ENCODE data around the gene CCDC88B.

CCDC88B gene

DNA sequence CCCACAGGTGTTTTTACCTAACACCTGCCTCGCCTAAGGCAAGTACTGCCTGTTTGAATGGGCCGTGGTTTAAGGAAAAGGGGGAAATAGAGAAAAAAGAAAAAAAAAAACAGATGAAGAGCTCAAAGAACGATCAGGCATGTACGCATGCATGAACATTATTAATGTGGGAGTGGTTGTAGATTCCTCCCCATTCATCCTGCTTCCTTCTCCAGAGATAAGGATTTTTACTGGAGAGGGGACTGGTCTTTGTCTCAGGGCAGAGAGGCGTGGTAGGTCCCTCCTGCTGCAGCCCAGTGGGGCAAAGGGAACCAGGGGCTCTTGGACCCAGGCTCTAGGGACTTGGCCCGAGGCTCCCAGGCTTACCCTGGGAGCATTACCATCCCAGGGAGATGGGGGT is 42.0 kb downstream of the CCDC88B start:
- Histone ChIP-seq H3K4me3 (replicated peaks; ENCODE audit: low read depth, low read length) (no peak overlapping the region), H3K36me3 (ENCODE audit: control insufficient read depth, insufficient read depth, low read length) (no peaks in the 10 kb centered on the region), H3K27me3 (replicated peaks; ENCODE audit: control insufficient read depth, insufficient read depth, low read length) (no peaks in the 10 kb centered on the region; the same call in 1 of the 2 replicates)
- TF ChIP-seq, protein P1, sequence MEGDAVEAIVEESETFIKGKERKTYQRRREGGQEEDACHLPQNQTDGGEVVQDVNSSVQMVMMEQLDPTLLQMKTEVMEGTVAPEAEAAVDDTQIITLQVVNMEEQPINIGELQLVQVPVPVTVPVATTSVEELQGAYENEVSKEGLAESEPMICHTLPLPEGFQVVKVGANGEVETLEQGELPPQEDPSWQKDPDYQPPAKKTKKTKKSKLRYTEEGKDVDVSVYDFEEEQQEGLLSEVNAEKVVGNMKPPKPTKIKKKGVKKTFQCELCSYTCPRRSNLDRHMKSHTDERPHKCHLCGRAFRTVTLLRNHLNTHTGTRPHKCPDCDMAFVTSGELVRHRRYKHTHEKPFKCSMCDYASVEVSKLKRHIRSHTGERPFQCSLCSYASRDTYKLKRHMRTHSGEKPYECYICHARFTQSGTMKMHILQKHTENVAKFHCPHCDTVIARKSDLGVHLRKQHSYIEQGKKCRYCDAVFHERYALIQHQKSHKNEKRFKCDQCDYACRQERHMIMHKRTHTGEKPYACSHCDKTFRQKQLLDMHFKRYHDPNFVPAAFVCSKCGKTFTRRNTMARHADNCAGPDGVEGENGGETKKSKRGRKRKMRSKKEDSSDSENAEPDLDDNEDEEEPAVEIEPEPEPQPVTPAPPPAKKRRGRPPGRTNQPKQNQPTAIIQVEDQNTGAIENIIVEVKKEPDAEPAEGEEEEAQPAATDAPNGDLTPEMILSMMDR (IDR thresholded peaks at IDR 0.05; ENCODE audit: insufficient read depth, low read length, poor library complexity, severe bottlenecking): no peak
- DNase-seq (ENCODE audit: extremely low read depth, insufficient read length): no peak

GRCh38 chr11:64382586-64382985 is 42.6 kb downstream of the CCDC88B start:
- H3K36me3 ChIP-seq (ENCODE audit: control insufficient read depth, insufficient read depth, low read length): no peaks in the 10 kb centered on the region
- no peak for DNase-seq (ENCODE audit: extremely low read depth, insufficient read length)
- TF ChIP-seq, protein P1 (IDR thresholded peaks at IDR 0.05; ENCODE audit: insufficient read depth, low read length, poor library complexity, severe bottlenecking): no peak
- no peak overlapping the region for H3K4me3 ChIP-seq (replicated peaks; ENCODE audit: low read depth, low read length)
- no peaks in the 10 kb centered on the region; the same call in 1 of the 2 replicates for H3K27me3 ChIP-seq (replicated peaks; ENCODE audit: control insufficient read depth, insufficient read depth, low read length)

- Histone ChIP-seq H3K36me3 (ENCODE audit: control insufficient read depth, insufficient read depth, low read length) (no peaks in the 10 kb centered on the region), H3K27me3 (replicated peaks; ENCODE audit: control insufficient read depth, insufficient read depth, low read length) (no peaks in the 10 kb centered on the region; the same call in 1 of the 2 replicates), H3K4me3 (replicated peaks; ENCODE audit: low read depth, low read length) (no peak overlapping the region)
- no peak for DNase-seq (ENCODE audit: extremely low read depth, insufficient read length)
- TF ChIP-seq, protein P1 (IDR thresholded peaks at IDR 0.05; ENCODE audit: insufficient read depth, low read length, poor library complexity, severe bottlenecking): no peak
These were observed 43.6 kb downstream of the CCDC88B start for GRCh38 chr11:64383580-64383979.

DNA sequence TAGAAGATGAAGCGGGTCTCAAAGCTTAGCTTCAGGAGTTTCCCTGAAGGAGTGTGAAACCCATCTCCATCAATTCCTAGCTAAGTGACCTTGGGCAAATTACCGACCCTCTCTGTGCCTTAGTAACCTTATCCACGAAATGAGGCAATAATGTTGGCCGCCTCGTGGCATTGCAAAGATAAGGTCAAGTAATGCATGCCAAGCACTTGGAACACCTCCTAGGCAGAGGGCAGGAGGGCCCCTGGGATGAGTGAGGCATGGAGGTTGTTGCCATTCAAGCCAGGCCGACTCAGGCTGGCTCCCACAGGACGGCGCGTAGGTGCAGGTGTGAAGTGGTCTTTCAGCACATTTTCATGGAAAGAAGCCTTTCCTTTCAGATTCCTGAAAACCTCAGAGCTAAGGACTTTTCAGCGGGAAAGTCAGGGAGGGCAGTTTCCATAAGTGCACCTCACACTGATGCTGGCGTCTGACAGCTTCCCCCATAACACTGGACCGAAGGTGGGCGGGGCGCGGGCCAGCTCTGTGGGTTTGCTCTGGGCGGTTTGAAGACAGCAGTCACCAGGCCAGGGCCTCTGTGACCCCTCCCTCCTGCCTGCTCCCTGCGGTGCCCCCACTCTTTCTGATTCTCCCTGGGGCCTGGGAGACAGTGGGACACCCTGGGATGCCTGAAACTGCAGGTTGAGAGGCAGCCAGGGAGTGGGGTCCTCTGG is 44.2 kb downstream of the CCDC88B start:
- no peak for DNase-seq (ENCODE audit: extremely low read depth, insufficient read length)
- Histone ChIP-seq H3K36me3 (ENCODE audit: control insufficient read depth, insufficient read depth, low read length) (no peaks in the 10 kb centered on the region), H3K27me3 (replicated peaks; ENCODE audit: control insufficient read depth, insufficient read depth, low read length) (no peaks in the 10 kb centered on the region; the same call in none of the 2 replicates), H3K4me3 (replicated peaks; ENCODE audit: low read depth, low read length) (no peak overlapping the region)
- TF ChIP-seq, protein P1 (IDR thresholded peaks at IDR 0.05; ENCODE audit: insufficient read depth, low read length, poor library complexity, severe bottlenecking): no peak

DNA sequence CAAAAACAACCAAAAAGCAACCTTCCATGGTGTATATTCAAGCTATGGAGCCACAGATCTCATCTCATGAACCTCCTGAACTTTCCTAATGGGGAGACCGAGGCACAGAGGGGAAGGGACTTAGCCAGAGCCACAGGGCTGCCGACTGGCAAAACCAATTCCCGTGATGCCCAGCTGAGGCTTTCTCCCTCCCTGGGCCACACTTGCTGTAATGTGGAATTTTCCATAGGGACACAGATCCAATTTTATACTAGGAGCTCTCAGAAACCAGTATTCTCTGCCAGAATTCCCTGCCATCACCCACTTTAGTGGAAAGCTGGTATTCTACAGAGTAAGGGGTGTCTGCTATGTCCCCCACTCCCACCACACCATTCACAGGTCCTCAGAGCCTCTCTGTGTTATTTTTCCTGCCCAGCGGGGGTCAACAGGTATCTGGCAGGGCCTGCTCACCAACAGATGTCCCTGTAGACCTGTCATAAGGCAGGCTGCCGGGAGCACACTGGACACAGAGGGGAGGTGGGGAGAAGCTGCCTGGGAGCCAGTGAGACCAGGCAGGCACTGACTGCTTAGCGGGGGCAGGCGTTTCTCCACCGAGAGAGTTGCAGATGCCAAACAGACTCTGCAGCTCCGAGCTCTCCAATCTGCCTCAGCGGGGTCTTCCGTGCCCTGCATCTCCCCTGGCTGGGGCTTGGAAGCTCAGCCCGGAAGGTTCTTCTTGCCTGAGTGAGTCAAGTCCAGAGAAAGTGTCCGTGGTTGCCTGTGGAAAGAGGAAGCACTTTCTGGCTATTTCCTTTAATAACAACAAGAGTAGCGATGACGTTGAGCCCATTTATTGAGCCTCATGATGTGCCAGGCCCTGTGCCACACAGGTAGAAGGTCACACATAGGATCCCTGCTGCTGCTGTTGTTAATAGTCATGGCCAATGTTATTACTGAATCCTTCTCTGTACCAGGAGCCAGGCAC is 45.3 kb downstream of the CCDC88B start:
- Histone ChIP-seq H3K4me3 (replicated peaks; ENCODE audit: low read depth, low read length) (no peak overlapping the region), H3K36me3 (ENCODE audit: control insufficient read depth, insufficient read depth, low read length) (no peaks in the 10 kb centered on the region), H3K27me3 (replicated peaks; ENCODE audit: control insufficient read depth, insufficient read depth, low read length) (no peaks in the 10 kb centered on the region; the same call in none of the 2 replicates)
- TF ChIP-seq, protein P1 (IDR thresholded peaks at IDR 0.05; ENCODE audit: insufficient read depth, low read length, poor library complexity, severe bottlenecking): no peak
- DNase-seq (ENCODE audit: extremely low read depth, insufficient read length): no peak

All from GM06990 (cell line).